Fibroblast of lung (primary cell): ENCODE data around the gene ATP13A4. TPM values are rescaled to one million over a fixed set of nuclear protein-coding genes. Genes with fewer than 3 reads are reported as not detected.
A peak's percentile ranks its signal among the peaks of the same experiment; 100 is the strongest.

Experiments used
- DNase-seq, 2 donors: peaks; one replicate each; pipeline versions ENCODE4 v3.0.0 to v3.0.0-alpha.2; 2010; ENCODE audit warnings: low read depth in 2 of 2
- H2AFZ ChIP-seq: 2 replicates; pipeline ENCODE4 v1.5.1; 2012; ENCODE audit warnings: low read length, control low read depth, inconsistent platforms
- H3K27ac ChIP-seq: 2 replicates; pipeline ENCODE4 v1.5.1; 2011; ENCODE audit warnings: low read length, control low read depth; ENCODE audit not compliant: insufficient read depth
- H3K27me3 ChIP-seq: 2 replicates; pipeline ENCODE4 v1.5.1; 2011; ENCODE audit warnings: mild to moderate bottlenecking, low read length; ENCODE audit not compliant: control insufficient read depth, insufficient read depth
- H3K36me3 ChIP-seq: 2 replicates; pipeline ENCODE4 v1.5.1; 2011; ENCODE audit warnings: low read length; ENCODE audit not compliant: control insufficient read depth, insufficient read depth
- H3K4me1 ChIP-seq: 2 replicates; pipeline ENCODE4 v1.5.1; 2011; ENCODE audit warnings: low read length; ENCODE audit not compliant: control insufficient read depth, insufficient read depth; ENCODE audit errors: extremely low read depth
- H3K4me2 ChIP-seq: 2 replicates; pipeline ENCODE4 v1.5.1; 2011; ENCODE audit warnings: low read length, control low read depth; ENCODE audit not compliant: insufficient read depth; ENCODE audit errors: extremely low read depth
- H3K4me3 ChIP-seq, 4 experiments: fragments of 200-600 bp in 1 of 4; sonication (generic) in 1 of 4; replicated peaks in 1 of 4; 2 replicates each; pipeline ENCODE4 v1.5.1; 2011 to 2016; ENCODE audit warnings: low read length in 4 of 4, low read depth in 3 of 4, mild to moderate bottlenecking in 3 of 4, control low read depth in 2 of 4, inconsistent platforms in 1 of 4, mixed read lengths in 1 of 4; ENCODE audit not compliant: insufficient read depth in 1 of 4; ENCODE audit errors: control extremely low read depth in 1 of 4
- H3K79me2 ChIP-seq: 2 replicates; pipeline ENCODE4 v1.5.1; 2012; ENCODE audit warnings: mild to moderate bottlenecking, low read length, inconsistent platforms; ENCODE audit not compliant: control insufficient read depth, insufficient read depth
- H3K9ac ChIP-seq: 2 replicates; pipeline ENCODE4 v1.5.1; 2011; ENCODE audit warnings: mild to moderate bottlenecking, low read length, control low read depth; ENCODE audit not compliant: insufficient read depth
- H3K9me3 ChIP-seq: 2 replicates; pipeline ENCODE4 v1.5.1; 2012; ENCODE audit warnings: low read depth, low read length; ENCODE audit not compliant: control insufficient read depth, insufficient read depth
- H4K20me1 ChIP-seq: 2 replicates; pipeline ENCODE4 v1.5.1; 2011; ENCODE audit warnings: low read length; ENCODE audit not compliant: control insufficient read depth, insufficient read depth; ENCODE audit errors: extremely low read depth
- EZH2 ChIP-seq: IDR thresholded peaks from 2 replicates; pipeline ENCODE4 v1.5.1; 2012; ENCODE audit warnings: low read length, control low read depth, mild to moderate bottlenecking; ENCODE audit errors: missing control alignments
- polyA plus RNA-seq, 2 donors: library from polyadenylated mRNA; depleted of rRNA in 1 of 2; stranded (reverse) in 1 of 2; unstranded in 1 of 2; fragments of >200 nt; gene quantifications; 2 replicates each; pipeline ENCODE4 v1.2.1, GENCODE V29; 2011 to 2012; ENCODE audit warnings: missing spikeins in 1 of 2
- total RNA-seq: library from RNA; depleted of rRNA; stranded (reverse); fragments of >200 nt; gene quantifications from 2 replicates; pipeline ENCODE4 v1.2.1, GENCODE V29; 2014
- TF ChIP-seq, protein P1 (sequence below), 2 donors: IDR thresholded peaks in 1 of 2; conservative IDR thresholded peaks in 1 of 2; 1 replicate in 1 of 2; 2 replicates in 1 of 2; pipeline ENCODE4 v1.5.1; 2011 to 2012; ENCODE audit warnings: low read length in 2 of 2, control low read depth in 1 of 2, inconsistent platforms in 1 of 2, low read depth in 1 of 2, mild to moderate bottlenecking in 1 of 2

Gene ATP13A4
- total and polyA plus RNA-seq, 2 donors (not counting 1 experiment from before 2014, with no cell fraction given), result 0.01 to 0.33 TPM

DNA sequence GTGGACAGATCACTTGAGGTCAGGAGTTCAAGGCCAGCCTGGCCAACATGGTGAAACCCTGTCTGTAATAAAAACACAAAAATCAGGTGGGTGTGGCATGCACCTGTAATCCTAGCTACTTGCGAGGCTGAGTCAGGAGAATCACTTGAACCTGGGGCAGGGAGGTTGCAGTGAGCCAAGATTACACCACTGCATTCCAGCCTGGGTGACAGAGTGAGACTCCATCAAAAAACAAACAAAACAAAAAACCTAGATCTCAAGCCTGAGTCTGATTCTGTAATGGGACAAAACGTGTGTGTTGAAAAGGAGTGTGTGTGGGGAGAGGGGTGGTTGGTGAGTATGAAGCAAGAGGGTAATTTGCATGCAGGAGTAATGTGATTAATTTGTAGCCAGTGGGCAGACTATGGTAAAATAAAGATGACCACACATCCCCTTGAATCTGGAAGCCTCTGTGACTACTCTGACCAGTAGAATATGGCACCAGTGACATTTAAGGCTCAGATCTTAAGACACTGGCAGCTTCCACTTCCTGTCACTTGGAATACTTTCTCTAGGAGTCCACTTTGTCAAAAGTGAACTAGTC is 19.9 kb upstream of the ATP13A4 start:
- H3K36me3 ChIP-seq, result no peaks in the 10 kb centered on the region
- H3K4me1 ChIP-seq, result no peaks in the 10 kb centered on the region
- H3K9ac ChIP-seq, result no peak overlapping the region
- no peaks in the 10 kb centered on the region for H4K20me1 ChIP-seq
- TF ChIP-seq, protein P1, sequence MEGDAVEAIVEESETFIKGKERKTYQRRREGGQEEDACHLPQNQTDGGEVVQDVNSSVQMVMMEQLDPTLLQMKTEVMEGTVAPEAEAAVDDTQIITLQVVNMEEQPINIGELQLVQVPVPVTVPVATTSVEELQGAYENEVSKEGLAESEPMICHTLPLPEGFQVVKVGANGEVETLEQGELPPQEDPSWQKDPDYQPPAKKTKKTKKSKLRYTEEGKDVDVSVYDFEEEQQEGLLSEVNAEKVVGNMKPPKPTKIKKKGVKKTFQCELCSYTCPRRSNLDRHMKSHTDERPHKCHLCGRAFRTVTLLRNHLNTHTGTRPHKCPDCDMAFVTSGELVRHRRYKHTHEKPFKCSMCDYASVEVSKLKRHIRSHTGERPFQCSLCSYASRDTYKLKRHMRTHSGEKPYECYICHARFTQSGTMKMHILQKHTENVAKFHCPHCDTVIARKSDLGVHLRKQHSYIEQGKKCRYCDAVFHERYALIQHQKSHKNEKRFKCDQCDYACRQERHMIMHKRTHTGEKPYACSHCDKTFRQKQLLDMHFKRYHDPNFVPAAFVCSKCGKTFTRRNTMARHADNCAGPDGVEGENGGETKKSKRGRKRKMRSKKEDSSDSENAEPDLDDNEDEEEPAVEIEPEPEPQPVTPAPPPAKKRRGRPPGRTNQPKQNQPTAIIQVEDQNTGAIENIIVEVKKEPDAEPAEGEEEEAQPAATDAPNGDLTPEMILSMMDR (conservative IDR thresholded peaks at IDR 0.05 in 1 of 2, IDR thresholded peaks at IDR 0.05 in 1 of 2; ENCODE audit: low read depth in 1 of 2, low read length in 2 of 2), result no peak
- TF ChIP-seq EZH2, result no peak
- no peaks in the 10 kb centered on the region for H3K9me3 ChIP-seq
- no peak overlapping the region for H3K4me3 ChIP-seq
- no peak overlapping the region for H3K27ac ChIP-seq
- no peak for DNase-seq
- no peak overlapping the region for H3K4me2 ChIP-seq
- H3K27me3 ChIP-seq, result no peaks in the 10 kb centered on the region
- no peak overlapping the region for H2AFZ ChIP-seq
- H3K79me2 ChIP-seq, result no peaks in the 10 kb centered on the region

DNA sequence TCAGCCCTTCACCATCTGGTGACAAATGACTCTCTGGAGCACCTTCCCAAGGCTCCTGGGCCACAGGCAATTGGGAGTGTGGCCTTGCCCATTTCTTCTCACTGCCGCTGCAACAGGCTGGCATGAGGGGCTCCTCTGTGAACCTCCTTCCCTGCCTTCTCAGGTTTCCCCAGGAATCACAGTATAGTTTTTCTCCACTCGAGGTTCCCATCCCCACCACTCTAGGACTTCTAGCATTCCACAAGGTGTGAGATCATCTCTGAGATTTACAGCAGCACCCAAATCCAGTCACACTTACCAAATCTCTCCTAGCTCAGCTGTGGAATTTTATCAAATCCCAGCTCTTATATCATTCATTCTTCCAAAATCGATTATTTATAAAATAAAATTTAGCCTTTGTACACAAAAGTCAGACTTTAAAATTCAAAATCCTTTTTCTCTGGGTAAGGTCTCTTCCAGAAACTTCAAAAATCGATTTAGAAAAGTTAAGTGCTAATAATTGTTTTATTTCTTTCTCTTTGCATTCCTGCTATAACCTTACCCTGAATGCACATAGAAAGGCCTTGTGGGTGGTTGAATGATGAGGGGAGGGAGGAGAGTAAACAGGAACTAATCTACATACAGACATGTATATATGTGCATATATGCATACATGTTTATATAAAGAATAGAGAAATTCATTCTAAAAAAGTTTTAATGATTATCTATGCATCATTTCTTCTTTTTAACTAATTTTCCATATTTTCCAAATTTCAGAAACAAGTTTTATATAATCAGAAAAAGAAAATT is 18.9 kb upstream of the ATP13A4 start:
- Histone ChIP-seq H2AFZ (no peak overlapping the region), H3K4me2 (no peak overlapping the region), H3K9me3 (no peaks in the 10 kb centered on the region), H3K79me2 (no peaks in the 10 kb centered on the region), H3K4me1 (no peaks in the 10 kb centered on the region), H3K27me3 (no peaks in the 10 kb centered on the region), H3K27ac (no peak overlapping the region), H3K4me3 (no peak overlapping the region), H3K36me3 (no peaks in the 10 kb centered on the region), H3K9ac (no peak overlapping the region), H4K20me1 (no peaks in the 10 kb centered on the region)
- peak in 1 of 2 donors; percentile 49 for DNase-seq
- TF ChIP-seq, protein P1 (conservative IDR thresholded peaks at IDR 0.05 in 1 of 2, IDR thresholded peaks at IDR 0.05 in 1 of 2; ENCODE audit: low read depth in 1 of 2, low read length in 2 of 2), result no peak
- no peak for TF ChIP-seq EZH2

DNA sequence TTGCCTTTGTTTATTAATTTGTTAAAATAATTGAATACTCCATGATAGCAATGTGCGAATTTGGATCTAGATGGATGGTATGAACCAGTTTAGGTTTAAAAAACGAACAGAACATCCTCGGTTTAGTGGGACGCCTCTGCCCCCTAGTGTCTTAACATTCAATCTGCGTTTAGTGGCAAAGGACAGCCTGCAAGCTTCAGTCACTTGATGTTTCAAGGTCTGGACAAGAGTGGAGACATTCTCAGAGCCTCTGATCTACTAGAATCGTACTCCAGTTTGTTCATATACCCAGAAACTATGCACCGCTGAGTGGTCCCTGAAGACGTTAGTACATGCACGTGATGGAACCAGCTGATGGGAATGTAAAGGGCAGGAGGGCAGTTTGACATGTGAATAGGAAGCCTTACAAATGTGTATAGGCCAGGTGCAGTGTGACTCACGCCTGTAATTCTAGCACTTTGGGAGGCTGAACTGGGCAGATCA is 17.8 kb upstream of the ATP13A4 start:
- peak; percentile 51 to 70 for DNase-seq
- no peaks in the 10 kb centered on the region for H3K79me2 ChIP-seq
- H3K4me2 ChIP-seq, result no peak overlapping the region
- no peak for TF ChIP-seq EZH2
- TF ChIP-seq, protein P1 (conservative IDR thresholded peaks at IDR 0.05 in 1 of 2, IDR thresholded peaks at IDR 0.05 in 1 of 2; ENCODE audit: low read depth in 1 of 2, low read length in 2 of 2), result peak; percentile 84 to 90
- no peaks in the 10 kb centered on the region for H3K36me3 ChIP-seq
- H3K27me3 ChIP-seq, result no peaks in the 10 kb centered on the region
- H4K20me1 ChIP-seq, result no peaks in the 10 kb centered on the region
- H3K9me3 ChIP-seq, result no peaks in the 10 kb centered on the region
- no peaks in the 10 kb centered on the region for H3K4me1 ChIP-seq
- no peak overlapping the region for H3K4me3 ChIP-seq
- H3K27ac ChIP-seq, result no peak overlapping the region
- H2AFZ ChIP-seq, result no peak overlapping the region
- H3K9ac ChIP-seq, result no peak overlapping the region
